IMR-90 (cell line): ENCODE results near the gene PPP1R14D. TPM values are rescaled to one million over a fixed set of nuclear protein-coding genes. Genes with fewer than 3 reads are reported as not detected.

ENCODE experiments used
- ATAC-seq: fragments of 200-7000 bp; cut with Tn5 transposase; 2 replicates; pipeline ENCODE4 v1.9.1; 2020; ENCODE audit warnings: low read depth, mild to moderate bottlenecking, moderate library complexity
- BruUV-seq: library from RNA; stranded (reverse); fragments of 400-500 nt; replicated peaks from 2 replicates; lab custom pipeline; 2021; lab: Mats Ljungman, UMichigan
- CTCF ChIA-PET: fragments of 300-600 bp; formaldehyde crosslinking; extraction: SDS; loops from one replicate; lab custom pipeline; 2021; ENCODE audit warnings: antibody characterized with exemption; lab: Yijun Ruan, JAX
- POLR2A ChIA-PET: fragments of 300-600 bp; sonication (Branson Sonifier 250); formaldehyde crosslinking; loops from one replicate; lab custom pipeline; 2022; ENCODE audit warnings: antibody characterized with exemption; ENCODE audit not compliant: unreplicated experiment; lab: Charles Lee
- DNase-seq: peaks from one replicate; pipeline ENCODE4 v3.0.0; 2013
- H2AFZ ChIP-seq: replicated peaks from 2 replicates; pipeline ENCODE3; 2013; ENCODE audit warnings: low read length, mild to moderate bottlenecking; ENCODE audit not compliant: poor library complexity
- H2AK5ac ChIP-seq: 2 replicates; pipeline ENCODE4 v1.6.1; 2013; ENCODE audit warnings: low read depth, low read length, inconsistent platforms
- H2AK9ac ChIP-seq: replicated peaks from 2 replicates; pipeline ENCODE3; 2013; ENCODE audit warnings: mild to moderate bottlenecking, low read depth, low read length, moderate library complexity; ENCODE audit not compliant: poor library complexity
- H2BK120ac ChIP-seq: 2 replicates; pipeline ENCODE4 v1.6.1; 2013; ENCODE audit warnings: low read depth, low read length, inconsistent platforms
- H2BK15ac ChIP-seq: 3 replicates; pipeline ENCODE4 v1.6.1; 2013; ENCODE audit warnings: low read depth, low read length, inconsistent platforms
- H2BK20ac ChIP-seq: 2 replicates; pipeline ENCODE4 v1.6.1; 2013; ENCODE audit warnings: low read depth, mild to moderate bottlenecking, inconsistent platforms, low read length, moderate library complexity
- H2BK5ac ChIP-seq: 2 replicates; pipeline ENCODE4 v1.6.1; 2013; ENCODE audit warnings: mild to moderate bottlenecking, low read depth, low read length, inconsistent platforms; ENCODE audit not compliant: poor library complexity, severe bottlenecking
- H3K14ac ChIP-seq: replicated peaks from 2 replicates; pipeline ENCODE4 v1.6.1; 2013; ENCODE audit warnings: low read depth, low read length, inconsistent platforms
- H3K18ac ChIP-seq: 2 replicates; pipeline ENCODE4 v1.6.1; 2013; ENCODE audit warnings: low read depth, low read length, control low read depth
- H3K23ac ChIP-seq: 2 replicates; pipeline ENCODE4 v1.6.1; 2013; ENCODE audit warnings: low read depth, low read length, inconsistent platforms
- H3K27ac ChIP-seq: 2 replicates; pipeline ENCODE4 v1.5.1; 2013; ENCODE audit warnings: mild to moderate bottlenecking, control low read depth, low read length; ENCODE audit not compliant: insufficient read depth
- H3K27me3 ChIP-seq: 2 replicates; pipeline ENCODE4 v1.6.1; 2013; ENCODE audit warnings: low read length; ENCODE audit not compliant: control insufficient read depth, insufficient read depth
- H3K36me3 ChIP-seq: 2 replicates; pipeline ENCODE4 v1.6.1; 2013; ENCODE audit warnings: low read length, mixed read lengths; ENCODE audit not compliant: control insufficient read depth, insufficient read depth
- H3K4ac ChIP-seq: 2 replicates; pipeline ENCODE4 v1.6.1; 2013; ENCODE audit warnings: low read depth, low read length, inconsistent platforms
- H3K4me1 ChIP-seq: 2 replicates; pipeline ENCODE4 v1.6.1; 2013; ENCODE audit warnings: low read length, mixed read lengths; ENCODE audit not compliant: control insufficient read depth, insufficient read depth
- H3K4me2 ChIP-seq: 2 replicates; pipeline ENCODE4 v1.6.1; 2013; ENCODE audit warnings: low read depth, mild to moderate bottlenecking, control low read depth, low read length, moderate library complexity
- H3K4me3 ChIP-seq: 2 replicates; pipeline ENCODE4 v1.5.1; 2013; ENCODE audit warnings: low read depth, mild to moderate bottlenecking, control low read depth, low read length, moderate library complexity; ENCODE audit not compliant: insufficient read depth
- H3K56ac ChIP-seq: 2 replicates; pipeline ENCODE4 v1.6.1; 2013; ENCODE audit warnings: low read length, inconsistent platforms; ENCODE audit not compliant: insufficient read depth; ENCODE audit errors: extremely low read depth
- H3K79me1 ChIP-seq, 2 experiments: 2 replicates each; pipeline ENCODE4 v1.6.1; 2013; ENCODE audit warnings: low read length in 2 of 2, inconsistent platforms in 1 of 2, low read depth in 1 of 2
- H3K9ac ChIP-seq: 2 replicates; pipeline ENCODE4 v1.6.1; 2013; ENCODE audit warnings: low read depth, low read length, control low read depth
- H3K9me1 ChIP-seq: 2 replicates; pipeline ENCODE4 v1.6.1; 2013; ENCODE audit warnings: low read length, inconsistent platforms; ENCODE audit not compliant: insufficient read depth
- H3K9me3 ChIP-seq: 2 replicates; pipeline ENCODE4 v1.6.1; 2013; ENCODE audit warnings: low read length; ENCODE audit not compliant: control insufficient read depth, insufficient read depth
- H4K20me1 ChIP-seq: 2 replicates; pipeline ENCODE4 v1.6.1; 2013; ENCODE audit warnings: low read length, inconsistent platforms; ENCODE audit not compliant: insufficient read depth
- H4K5ac ChIP-seq: 2 replicates; pipeline ENCODE4 v1.6.1; 2013; ENCODE audit warnings: mild to moderate bottlenecking, low read depth, low read length, control low read depth
- H4K8ac ChIP-seq, 2 experiments: 2 replicates each; pipeline ENCODE4 v1.6.1; 2013; ENCODE audit warnings: low read depth in 2 of 2, low read length in 2 of 2, control low read depth in 1 of 2, inconsistent platforms in 1 of 2
- H4K91ac ChIP-seq: 2 replicates; pipeline ENCODE4 v1.6.1; 2013; ENCODE audit warnings: low read depth, low read length, inconsistent platforms; ENCODE audit not compliant: insufficient read depth
- BHLHE40 ChIP-seq: fragments of 150-350 bp; IDR thresholded peaks from 2 replicates; pipeline ENCODE4 v1.6.1; 2016; ENCODE audit warnings: mild to moderate bottlenecking, low read depth, low read length
- CEBPB ChIP-seq: IDR thresholded peaks from 2 replicates; pipeline ENCODE4 v1.6.1; 2012; ENCODE audit warnings: low read depth, low read length, improper control_type of control experiment
- CHD1 ChIP-seq: IDR thresholded peaks from 2 replicates; pipeline ENCODE4 v1.6.1; 2012; ENCODE audit warnings: low read depth, low read length, improper control_type of control experiment
- CTCF ChIP-seq: conservative IDR thresholded peaks from 2 replicates; pipeline ENCODE4 v1.5.1; 2012; ENCODE audit warnings: mild to moderate bottlenecking, low read depth, low read length, improper control_type of control experiment
- ELK1 ChIP-seq: fragments of 150-350 bp; IDR thresholded peaks from 2 replicates; pipeline ENCODE4 v1.6.1; 2016; ENCODE audit warnings: low read depth, mild to moderate bottlenecking, low read length, moderate library complexity, borderline replicate concordance
- FOS ChIP-seq: fragments of 150-350 bp; IDR thresholded peaks from 2 replicates; pipeline ENCODE4 v1.6.1; 2016; ENCODE audit warnings: low read depth, low read length
- MAFK ChIP-seq: IDR thresholded peaks from 2 replicates; pipeline ENCODE4 v1.6.1; 2012; ENCODE audit warnings: low read depth, low read length, improper control_type of control experiment
- MAZ ChIP-seq: IDR thresholded peaks from 2 replicates; pipeline ENCODE4 v1.6.1; 2012; ENCODE audit warnings: low read depth, mild to moderate bottlenecking, low read length, improper control_type of control experiment, moderate library complexity, borderline replicate concordance
- MXI1 ChIP-seq: IDR thresholded peaks from 2 replicates; pipeline ENCODE4 v1.6.1; 2012; ENCODE audit warnings: low read depth, mild to moderate bottlenecking, low read length, moderate library complexity, borderline replicate concordance
- NFE2L2 ChIP-seq: fragments of 150-350 bp; IDR thresholded peaks from 2 replicates; pipeline ENCODE4 v1.6.1; 2016; ENCODE audit warnings: low read depth, mild to moderate bottlenecking, low read length
- POLR2A ChIP-seq: IDR thresholded peaks from 2 replicates; pipeline ENCODE4 v1.6.1; 2012; ENCODE audit warnings: mild to moderate bottlenecking, low read depth, low read length
- RAD21 ChIP-seq: IDR thresholded peaks from 2 replicates; pipeline ENCODE4 v1.6.1; 2012; ENCODE audit warnings: low read length, improper control_type of control experiment
- RCOR1 ChIP-seq: IDR thresholded peaks from 2 replicates; pipeline ENCODE4 v1.6.1; 2012; ENCODE audit warnings: mild to moderate bottlenecking, low read length, improper control_type of control experiment; ENCODE audit not compliant: insufficient replicate concordance
- RFX5 ChIP-seq: IDR thresholded peaks from 2 replicates; pipeline ENCODE4 v1.8.0; 2012; ENCODE audit warnings: low read depth, mild to moderate bottlenecking, low read length, moderate library complexity
- SMC3 ChIP-seq: fragments of 150-350 bp; IDR thresholded peaks from 2 replicates; pipeline ENCODE4 v1.6.1; 2016; ENCODE audit warnings: low read depth, mild to moderate bottlenecking, antibody characterized with exemption, low read length, moderate library complexity
- USF2 ChIP-seq: fragments of 150-350 bp; IDR thresholded peaks from 2 replicates; pipeline ENCODE4 v1.6.1; 2017; ENCODE audit warnings: mild to moderate bottlenecking, antibody characterized with exemption, low read length, low read depth
- whole genome bisulfite sequencing, 2 experiments: methylation state at CpG; one replicate each; pipeline versions ENCODE4 v1.1.5 to v1.1.7; 2013; ENCODE audit warnings: missing lambda C conversion rate in 2 of 2; ENCODE audit not compliant: insufficient read length in 1 of 2; ENCODE audit errors: extremely low coverage in 2 of 2; 5-methylcytosine and 5-hydroxymethylcytosine counted together
- dilution Hi-C: fragments of 300-500 bp; cut with HindIII; formaldehyde crosslinking; loops from one replicate; pipeline ENCODE4 v1.14.3; 2018; ENCODE audit warnings: low sequenced_read_pairs; ENCODE audit not compliant: unreplicated experiment
- in situ Hi-C: fragments of 300-500 bp; cut with MboI; formaldehyde crosslinking; loops from 3 replicates; pipeline ENCODE4 v1.14.3; 2019; ENCODE audit warnings: low sequenced_read_pairs, inconsistent platforms, mixed read lengths
- intact Hi-C: fragments of 100-400 bp; cut with micrococcal nuclease; formaldehyde crosslinking; loops from 2 replicates; pipeline ENCODE4 v1.10.0; 2022
- polyA plus RNA-seq, 3 experiments: library from polyadenylated mRNA; depleted of rRNA; stranded (reverse); fragments of >200 nt; gene quantifications; 2 replicates each; pipeline ENCODE4 v1.2.3, GENCODE V29; 2012; ENCODE audit warnings: low replicate concordance in 1 of 3
- total RNA-seq: library from RNA; depleted of rRNA; stranded (reverse); fragments of >200 nt; gene quantifications from 2 replicates; pipeline ENCODE4 v1.2.3, GENCODE V29; 2012

Gene PPP1R14D
- total and polyA plus RNA-seq, 2 of the 4 experiments (the other 2 are of a cell fraction) = not detected

GRCh38 chr15:40803688-40804087, 24.8 kb downstream of the PPP1R14D start:
- intact Hi-C loops = no loop called here
- Histone ChIP-seq H2AFZ (no peak overlapping the region), H3K23ac (no peak overlapping the region), H2AK9ac (no peak overlapping the region), H3K4me3 (no peak overlapping the region), H2BK5ac (no peak overlapping the region), H3K4me2 (no peak overlapping the region), H3K9ac (no peak overlapping the region), H3K14ac (no peak overlapping the region), H4K8ac (no peak overlapping the region), H4K91ac (no peak overlapping the region), H3K18ac (no peak overlapping the region), H3K27me3 (no peaks in the 10 kb centered on the region), H4K5ac (no peak overlapping the region), H2BK15ac (no peak overlapping the region), H3K4me1 (peaks cover 6% of the 10 kb centered on the region), H2BK20ac (no peak overlapping the region), H3K27ac (no peak overlapping the region), H3K56ac (no peak overlapping the region), H2BK120ac (no peak overlapping the region), H3K79me1 (peaks cover 45 to 72% of the 10 kb centered on the region in 2 experiments), H2AK5ac (no peak overlapping the region), H3K9me1 (peaks cover 3% of the 10 kb centered on the region; the same call in 1 of the 2 replicates), H3K36me3 (no peaks in the 10 kb centered on the region; the same call in 1 of the 2 replicates), H3K9me3 (no peaks in the 10 kb centered on the region), H3K4ac (no peak overlapping the region), H4K20me1 (peaks cover 3% of the 10 kb centered on the region; the same call in 1 of the 2 replicates)
- in situ Hi-C loops = no loop called here
- 83% methylated on average over 1 of the region's 1 CpG; no CpG with 5 or more reads in 1 of the 2 experiments for WGBS, 2 experiments
- ATAC-seq = no peak
- POLR2A ChIA-PET = interaction anchor here (0.7 kb wide), 1 partner anchor 377 kb away, joined by 7 read pairs; no protein-coding TSS in a partner anchor
- dilution Hi-C loops = no loop called here
- DNase-seq = no peak
- no TSS peak for BruUV-seq
- TF ChIP-seq MXI1 (no peak), RFX5 (no peak), MAZ (no peak), SMC3 (no peak), RAD21 (no peak), CHD1 (no peak), BHLHE40 (no peak), RCOR1 (no peak), ELK1 (no peak), USF2 (no peak), MAFK (no peak), CEBPB (no peak), NFE2L2 (no peak), CTCF (no peak), POLR2A (no peak), FOS (no peak)
- CTCF ChIA-PET = interaction anchor here (0.7 kb wide), 1 partner anchor 11 kb away, joined by 5 read pairs; no protein-coding TSS in a partner anchor
